Caco-2 (cell line): ENCODE results near the gene KIF1A. TPM values are rescaled to one million over a fixed set of nuclear protein-coding genes. Genes with fewer than 3 reads are reported as not detected.

Experiments used
- BruUV-seq: library from RNA; stranded (reverse); fragments of 400-500 nt; replicated peaks from 2 replicates; lab custom pipeline; 2021; lab: Mats Ljungman, UMichigan
- CTCF ChIA-PET: fragments of 300-600 bp; sonication (Branson Sonifier 250); formaldehyde crosslinking; loops from one replicate; lab custom pipeline; 2022; ENCODE audit warnings: antibody characterized with exemption; lab: Charles Lee
- POLR2A ChIA-PET: fragments of 300-600 bp; sonication (Branson Sonifier 250); formaldehyde crosslinking; loops from one replicate; lab custom pipeline; 2022; ENCODE audit warnings: antibody characterized with exemption; lab: Charles Lee
- DNase-seq, 2 experiments: peaks; one replicate each; pipeline versions ENCODE4 v3.0.0 to v3.0.0-alpha.2; 2020 to 2022
- H3K27me3 ChIP-seq: replicated peaks from 2 replicates; pipeline ENCODE4 v1.6.0; 2011; ENCODE audit warnings: low read length; ENCODE audit not compliant: control insufficient read depth, insufficient read depth
- H3K36me3 ChIP-seq: 2 replicates; pipeline ENCODE4 v1.5.1; 2011; ENCODE audit warnings: low read length; ENCODE audit not compliant: control insufficient read depth, insufficient read depth
- H3K4me1 ChIP-seq: fragments of 250-450 bp; sonication (Bioruptor Pico); 2 replicates; pipeline ENCODE4 v1.5.1; 2020; ENCODE audit warnings: mild to moderate bottlenecking
- H3K4me3 ChIP-seq: 2 replicates; pipeline ENCODE4 v1.5.1; 2011; ENCODE audit warnings: low read depth, mild to moderate bottlenecking, control low read depth, low read length
- H3K9me3 ChIP-seq: fragments of 250-450 bp; sonication (Bioruptor Pico); 2 replicates; pipeline ENCODE4 v1.5.1; 2020; ENCODE audit warnings: mild to moderate bottlenecking, moderate library complexity
- H3K27ac Mint-ChIP-seq: one replicate; pipeline ENCODE4 v1.8.0; 2022; ENCODE audit warnings: mixed read lengths; ENCODE audit not compliant: unreplicated experiment
- H3K27me3 Mint-ChIP-seq: one replicate; pipeline ENCODE4 v1.8.0; 2022; ENCODE audit warnings: mixed read lengths; ENCODE audit not compliant: insufficient read depth, unreplicated experiment
- H3K36me3 Mint-ChIP-seq: one replicate; pipeline ENCODE4 v1.8.0; 2022; ENCODE audit warnings: mild to moderate bottlenecking, mixed read lengths; ENCODE audit not compliant: insufficient read depth, unreplicated experiment
- H3K4me1 Mint-ChIP-seq: one replicate; pipeline ENCODE4 v1.8.0; 2022; ENCODE audit warnings: low read depth, mixed read lengths; ENCODE audit not compliant: unreplicated experiment
- H3K4me3 Mint-ChIP-seq: one replicate; pipeline ENCODE4 v1.8.0; 2022; ENCODE audit warnings: mild to moderate bottlenecking, moderate library complexity, mixed read lengths; ENCODE audit not compliant: unreplicated experiment
- H3K9me3 Mint-ChIP-seq: one replicate; pipeline ENCODE4 v1.8.0; 2022; ENCODE audit warnings: mixed read lengths; ENCODE audit not compliant: unreplicated experiment
- intact Hi-C: fragments of 100-400 bp; cut with micrococcal nuclease; formaldehyde crosslinking; loops from one replicate; pipeline ENCODE4 v1.10.0; 2022; ENCODE audit not compliant: unreplicated experiment
- total RNA-seq: library from RNA; stranded (reverse); gene quantifications from 2 replicates; pipeline ENCODE4 v1.2.3, GENCODE V29; 2022
- TF ChIP-seq, protein P1 (sequence below), 2 experiments: fragments of 200-600 bp in 1 of 2; IDR thresholded peaks; 1 replicate in 1 of 2; 2 replicates in 1 of 2; pipeline versions ENCODE4 v1.5.1 to v1.8.0; 2011 to 2022; ENCODE audit warnings: antibody characterized with exemption in 1 of 2, control low read depth in 1 of 2, inconsistent platforms in 1 of 2, low read depth in 1 of 2, low read length in 1 of 2, mild to moderate bottlenecking in 1 of 2, moderate library complexity in 1 of 2; ENCODE audit not compliant: insufficient read depth in 1 of 2, severe bottlenecking in 1 of 2, unreplicated experiment in 1 of 2

The KIF1A gene
- total RNA-seq, 1 experiment from 2014 or later: 33.1 TPM

GRCh38 chr2:240785424-240786335, 34.3 kb downstream of the KIF1A start:
- ChIA-PET CTCF (no interaction called here), POLR2A (no interaction called here)
- H3K9me3 ChIP-seq: no peaks in the 10 kb centered on the region
- no peaks in the 10 kb centered on the region for H3K36me3 ChIP-seq
- TF ChIP-seq, protein P1, sequence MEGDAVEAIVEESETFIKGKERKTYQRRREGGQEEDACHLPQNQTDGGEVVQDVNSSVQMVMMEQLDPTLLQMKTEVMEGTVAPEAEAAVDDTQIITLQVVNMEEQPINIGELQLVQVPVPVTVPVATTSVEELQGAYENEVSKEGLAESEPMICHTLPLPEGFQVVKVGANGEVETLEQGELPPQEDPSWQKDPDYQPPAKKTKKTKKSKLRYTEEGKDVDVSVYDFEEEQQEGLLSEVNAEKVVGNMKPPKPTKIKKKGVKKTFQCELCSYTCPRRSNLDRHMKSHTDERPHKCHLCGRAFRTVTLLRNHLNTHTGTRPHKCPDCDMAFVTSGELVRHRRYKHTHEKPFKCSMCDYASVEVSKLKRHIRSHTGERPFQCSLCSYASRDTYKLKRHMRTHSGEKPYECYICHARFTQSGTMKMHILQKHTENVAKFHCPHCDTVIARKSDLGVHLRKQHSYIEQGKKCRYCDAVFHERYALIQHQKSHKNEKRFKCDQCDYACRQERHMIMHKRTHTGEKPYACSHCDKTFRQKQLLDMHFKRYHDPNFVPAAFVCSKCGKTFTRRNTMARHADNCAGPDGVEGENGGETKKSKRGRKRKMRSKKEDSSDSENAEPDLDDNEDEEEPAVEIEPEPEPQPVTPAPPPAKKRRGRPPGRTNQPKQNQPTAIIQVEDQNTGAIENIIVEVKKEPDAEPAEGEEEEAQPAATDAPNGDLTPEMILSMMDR (IDR thresholded peaks at IDR 0.05; ENCODE audit: insufficient read depth in 1 of 2, low read depth in 1 of 2, low read length in 1 of 2, severe bottlenecking in 1 of 2, unreplicated experiment in 1 of 2): no peak
- H3K27me3 ChIP-seq: no peaks in the 10 kb centered on the region
- intact Hi-C loops: no loop called here
- no peaks in the 10 kb centered on the region for H3K4me1 ChIP-seq
- no peaks in the 10 kb centered on the region for H3K36me3 Mint-ChIP-seq
- no peaks in the 10 kb centered on the region for H3K4me1 Mint-ChIP-seq
- DNase-seq: no peak
- no TSS peak for BruUV-seq
- H3K4me3 ChIP-seq: no peak overlapping the region
- no peaks in the 10 kb centered on the region for H3K9me3 Mint-ChIP-seq
- H3K27ac Mint-ChIP-seq: no peak overlapping the region
- H3K27me3 Mint-ChIP-seq: peaks cover 6% of the 10 kb centered on the region
- no peak overlapping the region for H3K4me3 Mint-ChIP-seq

DNA sequence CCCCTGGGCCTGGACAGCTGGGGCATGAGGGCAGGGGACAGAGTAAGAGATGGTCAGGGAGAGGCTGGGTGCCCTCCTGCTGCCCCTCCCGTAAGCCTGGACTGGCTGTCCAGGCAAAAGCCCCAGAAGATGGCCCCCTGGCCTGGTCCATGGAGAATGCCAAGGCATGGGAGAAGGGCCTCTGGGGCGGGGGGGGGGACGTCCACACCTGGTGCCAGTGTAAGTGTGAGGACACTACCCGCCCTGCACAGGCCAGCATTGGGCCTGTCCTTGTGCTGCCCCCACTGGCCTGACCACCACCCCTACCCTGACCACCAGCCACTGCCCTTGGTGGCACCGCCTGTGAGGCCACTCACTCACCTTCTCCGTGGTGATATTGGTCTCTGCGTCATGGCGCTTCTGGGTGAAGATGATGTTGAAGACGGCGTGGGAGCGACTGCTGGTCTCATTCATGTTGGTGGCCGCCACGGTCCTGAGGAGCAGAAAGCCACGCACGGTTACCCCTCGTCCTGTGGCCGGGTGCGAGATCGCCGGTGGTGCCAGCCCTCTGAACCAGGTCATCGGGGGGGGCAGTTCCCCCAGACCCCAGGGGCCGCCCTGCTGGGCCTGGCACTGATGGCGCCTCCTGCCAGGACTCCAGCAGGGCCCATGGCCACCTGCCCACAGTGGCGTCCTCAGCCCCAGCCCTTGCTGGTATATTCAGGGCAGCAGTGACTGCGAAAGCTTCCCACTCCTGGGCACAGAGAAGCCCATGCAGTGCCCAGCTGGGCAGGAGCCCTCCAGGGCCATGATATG, 35.2 kb downstream of the KIF1A start:
- CTCF ChIA-PET: no interaction called here
- Mint-ChIP-seq H3K27me3 (peaks cover 6% of the 10 kb centered on the region), H3K4me1 (no peaks in the 10 kb centered on the region), H3K27ac (no peak overlapping the region), H3K36me3 (no peaks in the 10 kb centered on the region), H3K4me3 (no peak overlapping the region), H3K9me3 (no peaks in the 10 kb centered on the region)
- POLR2A ChIA-PET: no interaction called here
- H3K4me3 ChIP-seq: no peak overlapping the region
- TF ChIP-seq, protein P1 (IDR thresholded peaks at IDR 0.05; ENCODE audit: insufficient read depth in 1 of 2, low read depth in 1 of 2, low read length in 1 of 2, severe bottlenecking in 1 of 2, unreplicated experiment in 1 of 2): no peak
- no peaks in the 10 kb centered on the region for H3K9me3 ChIP-seq
- no TSS peak for BruUV-seq
- DNase-seq: no peak
- H3K36me3 ChIP-seq: no peaks in the 10 kb centered on the region
- no peaks in the 10 kb centered on the region for H3K4me1 ChIP-seq
- H3K27me3 ChIP-seq: no peaks in the 10 kb centered on the region
- intact Hi-C loops: no loop called here

GRCh38 chr2:240783819-240784621, 36.0 kb downstream of the KIF1A start:
- Mint-ChIP-seq H3K27me3 (peaks cover 6% of the 10 kb centered on the region), H3K4me1 (no peaks in the 10 kb centered on the region), H3K4me3 (no peak overlapping the region), H3K36me3 (no peaks in the 10 kb centered on the region), H3K9me3 (no peaks in the 10 kb centered on the region), H3K27ac (no peak overlapping the region)
- CTCF ChIA-PET: no interaction called here
- Histone ChIP-seq H3K9me3 (no peaks in the 10 kb centered on the region), H3K4me3 (no peak overlapping the region), H3K36me3 (no peaks in the 10 kb centered on the region), H3K4me1 (no peaks in the 10 kb centered on the region), H3K27me3 (no peaks in the 10 kb centered on the region)
- TF ChIP-seq, protein P1 (IDR thresholded peaks at IDR 0.05; ENCODE audit: insufficient read depth in 1 of 2, low read depth in 1 of 2, low read length in 1 of 2, severe bottlenecking in 1 of 2, unreplicated experiment in 1 of 2): no peak
- BruUV-seq: no TSS peak
- intact Hi-C loops: no loop called here
- no peak for DNase-seq
- POLR2A ChIA-PET: no interaction called here
